BE2C (cell line): ENCODE data around the gene OR2T1.
"Not testable (repeated sequence)": the region's sequence is repeated elsewhere in the genome, so short reads cannot be mapped to it uniquely, and the experiment has no call there.

ENCODE experiments used
- DNase-seq: peaks from one replicate; pipeline ENCODE4 v3.0.0-alpha.2; 2020
- H3K27me3 ChIP-seq: fragments of 250-450 bp; sonication (Bioruptor Pico); 2 replicates; pipeline ENCODE4 v1.5.1; 2020; ENCODE audit warnings: mild to moderate bottlenecking
- H3K36me3 ChIP-seq: fragments of 250-450 bp; sonication (Bioruptor Pico); 2 replicates; pipeline ENCODE4 v1.5.1; 2020; ENCODE audit warnings: mild to moderate bottlenecking
- H3K4me1 ChIP-seq: fragments of 250-450 bp; sonication (Bioruptor Pico); 2 replicates; pipeline ENCODE4 v1.5.1; 2020
- H3K4me3 ChIP-seq: 2 replicates; pipeline ENCODE4 v1.5.1; 2011; ENCODE audit warnings: low read depth, low read length
- H3K9me3 ChIP-seq: fragments of 250-450 bp; sonication (Bioruptor Pico); 2 replicates; pipeline ENCODE4 v1.5.1; 2020
- TF ChIP-seq, protein P1 (sequence below): IDR thresholded peaks from 2 replicates; pipeline ENCODE4 v1.5.1; 2012; ENCODE audit warnings: mild to moderate bottlenecking, low read depth, low read length

OR2T1 gene

DNA sequence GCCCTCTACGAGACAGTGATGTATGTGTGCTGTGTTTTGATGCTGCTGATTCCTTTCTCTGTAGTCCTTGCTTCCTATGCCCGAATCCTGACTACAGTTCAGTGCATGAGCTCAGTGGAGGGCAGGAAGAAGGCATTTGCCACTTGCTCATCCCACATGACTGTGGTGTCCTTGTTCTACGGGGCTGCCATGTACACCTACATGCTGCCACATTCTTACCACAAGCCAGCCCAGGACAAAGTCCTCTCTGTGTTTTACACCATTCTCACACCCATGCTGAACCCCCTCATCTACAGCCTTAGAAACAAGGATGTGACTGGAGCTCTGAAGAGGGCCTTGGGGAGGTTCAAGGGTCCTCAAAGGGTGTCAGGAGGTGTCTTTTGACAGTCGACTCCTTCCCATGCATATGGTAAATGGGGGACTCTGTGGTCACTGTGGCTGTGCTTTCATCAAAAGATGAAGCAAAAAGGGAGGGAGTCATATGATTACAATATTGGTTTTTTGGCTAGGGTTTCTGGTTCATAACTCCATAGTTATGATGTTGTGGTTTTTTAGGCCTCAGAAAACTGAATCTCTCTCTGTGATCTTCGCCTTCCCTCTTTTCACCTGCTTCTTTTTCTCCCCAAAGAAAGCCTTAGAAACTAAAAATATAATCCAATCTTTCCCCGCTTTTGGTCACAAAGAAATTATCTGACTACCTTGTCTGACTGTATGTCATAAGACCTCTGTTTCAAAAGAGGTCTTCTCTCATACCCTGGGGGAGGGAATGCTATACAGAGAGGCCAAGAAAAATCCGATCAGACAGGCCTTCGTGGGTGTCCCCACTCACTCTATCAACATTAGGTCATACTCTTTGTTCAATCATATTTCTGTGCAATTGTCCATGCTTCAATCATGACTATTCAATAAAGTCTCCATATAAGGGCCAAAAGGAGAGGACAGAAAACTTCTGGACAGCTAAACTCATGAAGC is 4.2 kb downstream of the OR2T1 start:
- H3K4me1 ChIP-seq: no peaks in the 10 kb centered on the region
- H3K9me3 ChIP-seq: no peaks in the 10 kb centered on the region
- no peak overlapping the region for H3K4me3 ChIP-seq
- H3K27me3 ChIP-seq: no peaks in the 10 kb centered on the region
- TF ChIP-seq, protein P1, sequence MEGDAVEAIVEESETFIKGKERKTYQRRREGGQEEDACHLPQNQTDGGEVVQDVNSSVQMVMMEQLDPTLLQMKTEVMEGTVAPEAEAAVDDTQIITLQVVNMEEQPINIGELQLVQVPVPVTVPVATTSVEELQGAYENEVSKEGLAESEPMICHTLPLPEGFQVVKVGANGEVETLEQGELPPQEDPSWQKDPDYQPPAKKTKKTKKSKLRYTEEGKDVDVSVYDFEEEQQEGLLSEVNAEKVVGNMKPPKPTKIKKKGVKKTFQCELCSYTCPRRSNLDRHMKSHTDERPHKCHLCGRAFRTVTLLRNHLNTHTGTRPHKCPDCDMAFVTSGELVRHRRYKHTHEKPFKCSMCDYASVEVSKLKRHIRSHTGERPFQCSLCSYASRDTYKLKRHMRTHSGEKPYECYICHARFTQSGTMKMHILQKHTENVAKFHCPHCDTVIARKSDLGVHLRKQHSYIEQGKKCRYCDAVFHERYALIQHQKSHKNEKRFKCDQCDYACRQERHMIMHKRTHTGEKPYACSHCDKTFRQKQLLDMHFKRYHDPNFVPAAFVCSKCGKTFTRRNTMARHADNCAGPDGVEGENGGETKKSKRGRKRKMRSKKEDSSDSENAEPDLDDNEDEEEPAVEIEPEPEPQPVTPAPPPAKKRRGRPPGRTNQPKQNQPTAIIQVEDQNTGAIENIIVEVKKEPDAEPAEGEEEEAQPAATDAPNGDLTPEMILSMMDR: no peak
- H3K36me3 ChIP-seq: no peaks in the 10 kb centered on the region
- no peak for DNase-seq

DNA sequence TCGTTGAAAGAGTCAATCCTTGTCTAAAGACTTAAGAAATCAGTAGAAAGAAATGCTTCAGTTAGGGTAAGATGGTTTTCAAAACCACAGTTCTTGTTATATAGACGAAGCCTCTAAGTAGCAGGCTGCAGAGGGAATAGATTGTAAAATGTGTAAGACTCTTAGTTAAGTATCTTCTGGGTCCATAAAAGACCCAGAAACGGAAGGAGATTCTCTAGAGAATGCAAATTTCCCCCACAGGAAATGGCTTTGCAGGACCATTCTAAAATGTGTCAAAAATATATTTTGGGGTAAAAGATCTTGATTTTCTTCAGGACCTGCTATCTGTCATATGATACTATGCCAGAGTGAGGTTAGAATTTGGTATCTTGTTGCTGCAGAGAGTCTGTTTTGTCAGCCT is 13.4 kb downstream of the OR2T1 start:
- H3K27me3 ChIP-seq: no peaks in the 10 kb centered on the region
- H3K4me1 ChIP-seq: no peaks in the 10 kb centered on the region
- no peaks in the 10 kb centered on the region; the same call in 1 of the 2 replicates for H3K9me3 ChIP-seq
- H3K4me3 ChIP-seq: no peak overlapping the region
- H3K36me3 ChIP-seq: no peaks in the 10 kb centered on the region
- TF ChIP-seq, protein P1: no peak
- no peak for DNase-seq

DNA sequence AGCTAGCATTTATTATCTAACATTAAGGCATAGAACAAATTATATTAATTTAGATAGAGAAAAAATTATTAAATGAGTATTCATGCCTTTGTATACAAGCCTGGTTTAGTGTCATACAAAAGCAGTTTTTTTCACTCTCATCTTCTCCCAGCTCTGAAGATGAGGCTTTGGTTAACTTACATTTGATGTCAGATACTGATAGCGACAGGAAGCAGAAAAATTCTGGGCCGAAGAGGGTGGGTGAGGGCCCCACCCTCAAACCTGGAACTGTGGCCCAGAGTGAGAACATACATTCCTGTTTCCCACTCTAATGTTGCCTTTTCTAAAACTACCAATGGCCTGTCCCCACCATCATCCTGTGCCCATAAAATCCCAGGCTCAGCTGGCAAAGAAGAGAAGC is 15.0 kb downstream of the OR2T1 start:
- no peaks in the 10 kb centered on the region for H3K4me1 ChIP-seq
- no peaks in the 10 kb centered on the region for H3K27me3 ChIP-seq
- TF ChIP-seq, protein P1: no peak
- no peaks in the 10 kb centered on the region; the same call in 1 of the 2 replicates for H3K9me3 ChIP-seq
- no peaks in the 10 kb centered on the region for H3K36me3 ChIP-seq
- H3K4me3 ChIP-seq: no peak overlapping the region
- DNase-seq: no peak

DNA sequence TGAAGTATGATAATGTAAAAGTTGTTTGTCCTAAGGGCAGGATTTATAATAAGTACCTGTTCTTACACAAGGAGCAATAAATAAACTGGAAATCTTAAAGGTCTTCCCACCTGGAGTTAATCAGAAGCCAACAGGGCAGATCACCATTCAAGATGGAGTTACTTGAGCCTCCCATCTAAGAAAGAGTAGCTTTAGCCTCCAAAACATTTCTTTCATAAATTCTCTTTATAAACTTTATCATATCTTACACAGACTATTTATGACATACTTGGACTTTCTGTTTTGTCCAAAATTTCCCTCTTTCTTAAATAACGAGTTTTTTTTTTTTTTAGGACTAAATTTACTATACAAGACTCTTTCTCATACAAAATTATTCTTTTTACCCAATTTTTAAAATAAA is 18.5 kb downstream of the OR2T1 start:
- H3K9me3 ChIP-seq: no peaks in the 10 kb centered on the region; the same call in 1 of the 2 replicates
- no peak for DNase-seq
- no peaks in the 10 kb centered on the region for H3K36me3 ChIP-seq
- no peak overlapping the region for H3K4me3 ChIP-seq
- TF ChIP-seq, protein P1: no peak
- H3K4me1 ChIP-seq: no peaks in the 10 kb centered on the region
- H3K27me3 ChIP-seq: no peaks in the 10 kb centered on the region

DNA sequence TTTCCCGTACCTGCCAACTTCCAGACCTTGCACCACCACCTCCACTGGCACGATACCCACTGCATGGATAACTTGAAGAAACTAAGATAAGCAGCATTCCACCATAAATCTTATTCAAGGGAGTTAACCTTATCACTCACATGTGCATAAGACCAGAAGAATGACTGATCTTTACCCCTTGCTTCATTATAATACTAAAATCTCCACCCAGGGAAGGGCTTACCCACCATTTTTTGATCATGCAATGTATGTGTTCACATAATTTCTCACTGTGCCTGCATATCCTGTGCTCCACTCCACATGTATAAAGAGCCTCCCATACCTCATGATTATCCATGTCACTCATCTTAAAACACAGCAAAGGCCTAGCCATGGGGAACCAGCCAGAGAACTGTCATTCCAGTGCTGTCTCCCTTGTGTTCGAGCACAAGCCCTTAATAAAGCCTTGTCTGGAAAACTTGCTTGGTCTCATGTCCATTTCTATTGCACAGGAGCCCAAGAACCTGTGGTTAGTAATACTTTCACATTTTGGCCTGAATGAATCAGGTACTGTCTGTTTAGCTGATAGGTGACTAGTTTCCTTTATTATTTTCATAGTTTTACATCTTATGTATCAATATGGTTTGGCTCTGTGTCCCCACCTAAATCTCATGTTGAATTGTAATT is 24.8 kb downstream of the OR2T1 start:
- H3K27me3 ChIP-seq, H3K4me1 ChIP-seq, DNase-seq, H3K36me3 ChIP-seq, H3K4me3 ChIP-seq, H3K9me3 ChIP-seq: not testable (repeated sequence)

DNA sequence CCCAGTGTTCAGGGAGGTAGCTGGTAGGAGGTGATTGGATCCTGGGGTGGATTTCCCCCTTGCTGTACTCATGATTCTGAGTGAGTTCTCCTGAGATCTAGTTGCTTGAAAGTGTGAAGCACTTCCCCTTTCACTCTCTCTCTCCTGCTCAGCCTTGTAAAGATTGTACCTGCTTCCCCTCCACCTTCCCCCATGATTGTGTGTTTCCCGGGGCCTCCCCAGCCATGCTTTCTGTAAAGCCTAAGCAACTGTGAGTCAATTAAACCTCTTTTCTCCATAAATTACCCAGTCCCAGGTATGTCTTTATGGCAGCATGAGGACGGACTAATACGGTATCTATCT is 25.3 kb downstream of the OR2T1 start:
- not testable (repeated sequence) for H3K4me1 ChIP-seq, H3K9me3 ChIP-seq, H3K4me3 ChIP-seq, DNase-seq, H3K27me3 ChIP-seq, H3K36me3 ChIP-seq

DNA sequence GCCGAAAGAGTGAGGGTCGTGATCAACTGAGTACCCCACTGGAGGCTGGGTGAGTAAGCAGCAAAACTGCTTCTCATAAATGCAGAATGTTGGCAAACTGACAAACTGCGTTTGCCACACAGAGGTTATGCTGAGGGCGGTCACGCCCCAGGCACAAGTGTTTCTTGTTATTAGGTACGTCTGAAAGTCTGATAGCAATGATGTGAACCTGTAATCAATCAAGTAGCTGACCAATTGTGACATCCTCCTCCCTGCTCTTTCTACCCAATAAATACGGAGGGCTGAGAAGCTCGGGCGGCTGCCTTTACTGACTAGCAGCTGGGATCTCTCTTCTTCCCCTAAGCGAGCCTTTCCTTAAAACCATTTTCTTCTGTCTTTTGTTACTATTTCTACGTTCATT is 28.8 kb downstream of the OR2T1 start:
- not testable (repeated sequence) for H3K4me1 ChIP-seq, H3K9me3 ChIP-seq, DNase-seq, H3K27me3 ChIP-seq, H3K4me3 ChIP-seq, H3K36me3 ChIP-seq

DNA sequence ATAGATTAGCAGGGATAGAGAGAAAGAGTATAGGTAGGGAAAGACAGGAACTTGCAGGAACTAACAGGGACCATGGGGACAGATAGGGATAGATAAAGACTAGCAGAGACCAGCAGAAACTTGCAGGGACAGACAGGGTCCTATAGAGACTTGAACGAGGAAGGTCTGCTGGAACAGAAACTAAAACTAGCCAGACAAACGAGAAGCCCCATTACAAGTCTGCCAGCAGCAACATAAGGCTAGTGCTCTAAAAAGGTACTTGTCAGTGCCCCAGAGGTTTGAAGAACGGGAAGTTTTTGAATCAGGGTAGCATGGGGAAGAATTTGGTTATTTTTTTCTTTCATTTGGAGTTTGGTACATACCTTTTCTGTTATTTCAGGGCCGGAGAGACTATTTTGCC is 29.4 kb downstream of the OR2T1 start:
- not testable (repeated sequence) for H3K36me3 ChIP-seq, H3K4me1 ChIP-seq, H3K27me3 ChIP-seq, H3K4me3 ChIP-seq, H3K9me3 ChIP-seq, DNase-seq

DNA sequence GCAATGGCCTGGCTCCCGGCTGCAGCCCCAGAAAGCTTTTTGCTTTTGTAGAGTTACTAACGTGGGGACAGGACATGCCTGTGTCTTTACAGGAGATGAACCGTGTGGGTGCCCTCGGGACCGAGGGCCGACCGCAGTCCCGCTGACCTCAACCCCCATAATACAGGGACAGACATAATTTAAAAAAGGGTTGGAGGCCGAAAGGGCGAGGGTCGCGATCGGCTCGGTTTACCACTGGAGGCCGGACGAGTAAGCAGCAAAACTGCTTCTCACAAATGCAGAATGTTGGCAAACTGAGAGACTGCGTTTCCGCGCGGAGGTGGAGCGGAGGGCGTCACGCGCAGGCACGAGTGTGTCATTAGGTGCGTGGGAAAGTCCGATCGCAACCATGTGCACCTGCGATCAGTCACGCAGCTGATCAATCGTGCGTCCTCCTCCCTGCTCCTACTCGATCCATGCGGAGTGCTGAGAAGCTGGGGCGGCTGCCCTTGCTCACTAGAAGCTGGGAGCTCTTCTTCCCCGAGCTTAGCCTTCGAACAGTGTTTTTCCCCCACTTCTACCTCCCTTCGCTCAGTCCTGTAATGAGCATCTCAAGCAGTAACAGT is 31.1 kb downstream of the OR2T1 start:
- H3K4me1 ChIP-seq, H3K27me3 ChIP-seq, H3K9me3 ChIP-seq, H3K4me3 ChIP-seq, H3K36me3 ChIP-seq, DNase-seq: not testable (repeated sequence)

DNA sequence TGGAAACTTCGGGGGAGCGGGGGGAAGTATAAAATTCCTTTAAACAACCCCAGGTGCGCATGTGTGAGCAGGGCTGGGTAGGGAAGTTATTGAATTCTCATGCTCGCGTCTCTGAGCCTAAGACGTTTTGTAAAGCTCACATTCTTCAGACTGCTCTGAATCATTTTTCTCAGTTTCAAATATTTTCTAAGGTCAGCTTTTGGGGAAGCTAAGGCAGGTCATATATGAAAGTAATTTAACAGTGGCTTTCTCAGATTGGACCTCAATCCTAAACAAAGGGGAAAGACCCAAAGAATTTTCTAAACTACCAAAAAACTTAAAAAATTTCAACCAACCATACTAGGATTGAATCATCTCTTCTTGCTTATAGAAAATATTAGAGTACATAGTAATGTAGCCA is 32.1 kb downstream of the OR2T1 start:
- DNase-seq, H3K9me3 ChIP-seq, H3K36me3 ChIP-seq, H3K4me1 ChIP-seq, H3K4me3 ChIP-seq, H3K27me3 ChIP-seq: not testable (repeated sequence)

DNA sequence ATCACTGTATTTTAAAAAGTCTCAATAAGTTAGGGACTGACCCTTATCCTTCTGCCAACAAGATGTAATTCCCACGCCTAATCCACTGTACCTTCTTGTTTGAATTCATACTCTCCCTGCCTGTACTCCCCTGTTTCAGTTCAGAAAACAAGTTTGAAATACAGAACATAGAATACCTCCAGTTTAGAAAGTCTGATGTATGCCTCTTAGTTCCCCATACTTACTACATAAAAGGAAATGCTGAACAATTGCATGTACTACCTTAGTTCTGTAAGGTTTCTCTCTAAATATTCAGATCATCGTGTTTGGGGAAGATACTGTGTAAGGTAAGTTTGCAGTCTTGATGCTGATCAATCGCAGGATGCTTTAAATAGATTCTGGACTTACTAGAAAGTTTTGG is 33.5 kb downstream of the OR2T1 start:
- DNase-seq, H3K36me3 ChIP-seq, H3K4me1 ChIP-seq, H3K27me3 ChIP-seq, H3K4me3 ChIP-seq, H3K9me3 ChIP-seq: not testable (repeated sequence)
